SK-N-SH (cell line): Measurements from ENCODE around the gene SPRN. TPM values are rescaled to one million over a fixed set of nuclear protein-coding genes. Genes with fewer than 3 reads are reported as not detected.

Experiments used
- CTCF ChIA-PET: fragments of 300-600, 350-600 bp; formaldehyde crosslinking; extraction: SDS; loops from one replicate; lab custom pipeline; 2021; lab: Yijun Ruan, JAX
- POLR2A ChIA-PET: fragments of 350-600 bp; sonication (Branson Sonifier 250); formaldehyde crosslinking; extraction: SDS; loops from one replicate; lab custom pipeline; 2020; ENCODE audit warnings: antibody characterized with exemption, inconsistent platforms; lab: Yijun Ruan, JAX
- DNase-seq: peaks from one replicate; pipeline ENCODE4 v3.0.0; 2012
- H2AFZ ChIP-seq: fragments of 200-600 bp; sonication (generic); 2 replicates; pipeline ENCODE4 v1.8.1; 2016; ENCODE audit warnings: antibody characterized with exemption, mild to moderate bottlenecking, low read depth
- H3F3A ChIP-seq: fragments of 200-600 bp; sonication (generic); replicated peaks from 2 replicates; pipeline ENCODE3; 2016; ENCODE audit warnings: antibody characterized with exemption, mild to moderate bottlenecking; ENCODE audit not compliant: insufficient read depth
- H3K27ac ChIP-seq, 2 experiments: fragments of 200-500 bp in 1 of 2; fragments of 200-600 bp in 1 of 2; sonication (Bioruptor generic) in 1 of 2; sonication (generic), shearing (Covaris generic) in 1 of 2; 2 replicates each; pipeline versions ENCODE4 v1.5.1 to v1.6.1; 2014 to 2016; ENCODE audit warnings: low read depth in 2 of 2, inconsistent platforms in 1 of 2, low read length in 1 of 2, mild to moderate bottlenecking in 1 of 2, mixed read lengths in 1 of 2
- H3K27me3 ChIP-seq: fragments of 200-600 bp; sonication (generic), shearing (Covaris generic); 2 replicates; pipeline ENCODE4 v1.6.1; 2016; ENCODE audit warnings: mixed run types; ENCODE audit not compliant: insufficient read depth
- H3K36me3 ChIP-seq, 2 experiments: fragments of 200-500 bp in 1 of 2; fragments of 200-600 bp in 1 of 2; sonication (Bioruptor generic) in 1 of 2; sonication (generic) in 1 of 2; replicated peaks in 1 of 2; 2 replicates each; pipeline versions ENCODE3 to v1.5.1; 2014 to 2016; ENCODE audit warnings: low read length in 1 of 2, mild to moderate bottlenecking in 1 of 2; ENCODE audit not compliant: insufficient read depth in 2 of 2, control insufficient read depth in 1 of 2
- H3K4me1 ChIP-seq, 2 experiments: fragments of 200-500 bp in 1 of 2; fragments of 200-600 bp in 1 of 2; sonication (Bioruptor generic) in 1 of 2; sonication (generic), shearing (Covaris generic) in 1 of 2; 2 replicates each; pipeline versions ENCODE4 v1.5.1 to v1.6.1; 2014 to 2016; ENCODE audit warnings: low read depth in 1 of 2, low read length in 1 of 2, mixed run types in 1 of 2; ENCODE audit not compliant: insufficient read depth in 2 of 2, control insufficient read depth in 1 of 2
- H3K4me2 ChIP-seq: fragments of 200-600 bp; sonication (generic), shearing (Covaris generic); 2 replicates; pipeline ENCODE4 v1.6.1; 2017; ENCODE audit warnings: mixed run types
- H3K4me3 ChIP-seq, 2 experiments: fragments of 200-500 bp in 1 of 2; fragments of 200-600 bp in 1 of 2; sonication (Bioruptor generic) in 1 of 2; sonication (generic), shearing (Covaris generic) in 1 of 2; 2 replicates each; pipeline versions ENCODE4 v1.5.1 to v1.8.1; 2014 to 2016; ENCODE audit warnings: low read depth in 2 of 2, inconsistent platforms in 1 of 2, low read length in 1 of 2, mild to moderate bottlenecking in 1 of 2, mixed read lengths in 1 of 2, moderate library complexity in 1 of 2
- H3K79me2 ChIP-seq: fragments of 200-600 bp; sonication (generic); 2 replicates; pipeline ENCODE4 v1.8.1; 2017; ENCODE audit warnings: mild to moderate bottlenecking; ENCODE audit not compliant: insufficient read depth
- H3K9ac ChIP-seq: fragments of 200-600 bp; sonication (generic); 2 replicates; pipeline ENCODE4 v1.6.1; 2017; ENCODE audit warnings: mixed run types
- H3K9me2 ChIP-seq: fragments of 200-600 bp; sonication (generic); 2 replicates; pipeline ENCODE4 v1.6.1; 2017; ENCODE audit warnings: mixed run types
- H3K9me3 ChIP-seq: fragments of 200-600 bp; sonication (generic); 2 replicates; pipeline ENCODE4 v1.6.1; 2017; ENCODE audit warnings: mixed run types, mild to moderate bottlenecking, moderate library complexity
- H4K20me1 ChIP-seq: fragments of 200-600 bp; sonication (generic); 2 replicates; pipeline ENCODE4 v1.6.1; 2017; ENCODE audit warnings: mild to moderate bottlenecking, mixed run types; ENCODE audit not compliant: insufficient read depth
- CHD2 ChIP-seq: fragments of 150-350 bp; IDR thresholded peaks from 2 replicates; pipeline ENCODE4 v1.6.1; 2018; ENCODE audit warnings: low read length; ENCODE audit not compliant: partially characterized antibody
- FOSL2 ChIP-seq: IDR thresholded peaks from 2 replicates; pipeline ENCODE4 v1.4.0; 2012; ENCODE audit warnings: low read depth, mild to moderate bottlenecking, moderate library complexity, borderline replicate concordance
- FOXM1 ChIP-seq: IDR thresholded peaks from 2 replicates; pipeline ENCODE4 v1.4.0; 2012; ENCODE audit warnings: low read depth, mild to moderate bottlenecking
- GATA2 ChIP-seq: sonication (generic); formaldehyde crosslinking; IDR thresholded peaks from 2 replicates; pipeline ENCODE4 v1.5.0; 2020; ENCODE audit warnings: mild to moderate bottlenecking, missing genetic modification reagents
- MEF2A ChIP-seq: IDR thresholded peaks from 2 replicates; pipeline ENCODE4 v1.4.0; 2012; ENCODE audit warnings: low read depth, borderline replicate concordance
- MXI1 ChIP-seq: IDR thresholded peaks from 2 replicates; pipeline ENCODE4 v1.6.1; 2012; ENCODE audit warnings: mild to moderate bottlenecking, low read depth, low read length, improper control_type of control experiment
- NFIC ChIP-seq: IDR thresholded peaks from 2 replicates; pipeline ENCODE4 v1.4.0; 2012; ENCODE audit warnings: borderline replicate concordance
- RCOR1 ChIP-seq: fragments of 150-350 bp; IDR thresholded peaks from 2 replicates; pipeline ENCODE4 v1.6.1; 2017; ENCODE audit warnings: antibody characterized with exemption, low read length
- RFX5 ChIP-seq: IDR thresholded peaks from 2 replicates; pipeline ENCODE4 v1.6.1; 2012; ENCODE audit warnings: mild to moderate bottlenecking, improper control_type of control experiment, low read length
- TAF1 ChIP-seq: IDR thresholded peaks from 2 replicates; pipeline ENCODE4 v1.6.1; 2012; ENCODE audit warnings: low read depth, mild to moderate bottlenecking, low read length, moderate library complexity, borderline replicate concordance
- TEAD4 ChIP-seq: IDR thresholded peaks from 2 replicates; pipeline ENCODE4 v1.4.0; 2012; ENCODE audit warnings: mild to moderate bottlenecking, borderline replicate concordance; ENCODE audit not compliant: insufficient read depth
- WGBS: methylation state at CpG from one replicate; pipeline ENCODE4 v1.1.6; 2017; ENCODE audit warnings: low lambda C conversion rate; 5-methylcytosine and 5-hydroxymethylcytosine counted together
- polyA plus RNA-seq, 3 experiments: library from polyadenylated mRNA; depleted of rRNA; stranded (reverse); fragments of >200 nt; gene quantifications; 2 replicates each; pipeline ENCODE4 v1.2.3, GENCODE V29; 2012
- TF ChIP-seq, protein P1 (sequence below): IDR thresholded peaks from 2 replicates; pipeline ENCODE4 v1.4.0; 2012; ENCODE audit warnings: low read depth, borderline replicate concordance
- TF ChIP-seq, protein P2 (sequence below): fragments of 200-600 bp; sonication (generic); IDR thresholded peaks from 2 replicates; pipeline ENCODE4 v1.6.1; 2017; ENCODE audit warnings: antibody characterized with exemption, mild to moderate bottlenecking, moderate library complexity
- TF ChIP-seq, protein P3 (sequence below): fragments of 150-350 bp; IDR thresholded peaks from 2 replicates; pipeline ENCODE4 v1.6.1; 2017; ENCODE audit warnings: antibody characterized with exemption, low read length, low read depth, borderline replicate concordance
- TF ChIP-seq, protein P4 (sequence below): IDR thresholded peaks from 2 replicates; pipeline ENCODE4 v1.4.0; 2012; ENCODE audit warnings: low read depth, borderline replicate concordance

SPRN gene
- polyA plus RNA-seq, 1 of the 3 experiments (the other 2 are of a cell fraction): 1.2 TPM

DNA sequence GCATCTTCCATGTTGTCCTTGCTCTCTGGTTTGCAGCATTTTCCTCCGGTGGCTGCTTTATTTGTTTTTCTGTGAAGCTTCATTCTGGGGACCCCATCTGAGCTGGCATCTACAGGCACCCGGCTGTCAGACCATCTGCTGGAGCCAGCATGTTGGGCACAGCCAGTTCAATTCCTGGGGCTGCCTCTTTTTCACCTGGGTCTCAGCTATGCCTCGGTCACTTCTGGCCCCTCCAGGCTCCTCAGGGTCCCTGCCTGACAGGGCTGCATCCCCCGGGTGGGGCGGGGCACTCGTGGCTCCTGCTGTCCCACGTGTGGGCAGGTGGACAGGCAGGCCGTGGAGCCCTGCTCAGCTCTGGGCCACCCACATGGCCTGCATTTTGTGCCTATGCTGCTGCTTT lies 37.4 kb upstream of the SPRN start:
- Histone ChIP-seq H3F3A (no peaks in the 10 kb centered on the region), H4K20me1 (no peaks in the 10 kb centered on the region), H3K36me3 (no peaks in the 10 kb centered on the region), H3K79me2 (no peaks in the 10 kb centered on the region), H3K4me1 (no peaks in the 10 kb centered on the region), H3K9ac (no peak overlapping the region), H3K27ac (no peak overlapping the region), H3K4me2 (no peak overlapping the region), H3K4me3 (no peak overlapping the region), H3K27me3 (no peaks in the 10 kb centered on the region), H3K9me3 (no peaks in the 10 kb centered on the region), H2AFZ (no peak overlapping the region), H3K9me2 (no peaks in the 10 kb centered on the region)
- TF ChIP-seq MXI1 (no peak), TAF1 (no peak), CHD2 (no peak), FOSL2 (no peak), NFIC (no peak), GATA2 (CRISPR knock-in tag) (no peak), RFX5 (no peak), MEF2A (no peak), FOXM1 (no peak), RCOR1 (no peak), TEAD4 (no peak)
- TF ChIP-seq, protein P1, sequence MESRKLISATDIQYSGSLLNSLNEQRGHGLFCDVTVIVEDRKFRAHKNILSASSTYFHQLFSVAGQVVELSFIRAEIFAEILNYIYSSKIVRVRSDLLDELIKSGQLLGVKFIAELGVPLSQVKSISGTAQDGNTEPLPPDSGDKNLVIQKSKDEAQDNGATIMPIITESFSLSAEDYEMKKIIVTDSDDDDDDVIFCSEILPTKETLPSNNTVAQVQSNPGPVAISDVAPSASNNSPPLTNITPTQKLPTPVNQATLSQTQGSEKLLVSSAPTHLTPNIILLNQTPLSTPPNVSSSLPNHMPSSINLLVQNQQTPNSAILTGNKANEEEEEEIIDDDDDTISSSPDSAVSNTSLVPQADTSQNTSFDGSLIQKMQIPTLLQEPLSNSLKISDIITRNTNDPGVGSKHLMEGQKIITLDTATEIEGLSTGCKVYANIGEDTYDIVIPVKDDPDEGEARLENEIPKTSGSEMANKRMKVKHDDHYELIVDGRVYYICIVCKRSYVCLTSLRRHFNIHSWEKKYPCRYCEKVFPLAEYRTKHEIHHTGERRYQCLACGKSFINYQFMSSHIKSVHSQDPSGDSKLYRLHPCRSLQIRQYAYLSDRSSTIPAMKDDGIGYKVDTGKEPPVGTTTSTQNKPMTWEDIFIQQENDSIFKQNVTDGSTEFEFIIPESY: no peak
- TF ChIP-seq, protein P2, sequence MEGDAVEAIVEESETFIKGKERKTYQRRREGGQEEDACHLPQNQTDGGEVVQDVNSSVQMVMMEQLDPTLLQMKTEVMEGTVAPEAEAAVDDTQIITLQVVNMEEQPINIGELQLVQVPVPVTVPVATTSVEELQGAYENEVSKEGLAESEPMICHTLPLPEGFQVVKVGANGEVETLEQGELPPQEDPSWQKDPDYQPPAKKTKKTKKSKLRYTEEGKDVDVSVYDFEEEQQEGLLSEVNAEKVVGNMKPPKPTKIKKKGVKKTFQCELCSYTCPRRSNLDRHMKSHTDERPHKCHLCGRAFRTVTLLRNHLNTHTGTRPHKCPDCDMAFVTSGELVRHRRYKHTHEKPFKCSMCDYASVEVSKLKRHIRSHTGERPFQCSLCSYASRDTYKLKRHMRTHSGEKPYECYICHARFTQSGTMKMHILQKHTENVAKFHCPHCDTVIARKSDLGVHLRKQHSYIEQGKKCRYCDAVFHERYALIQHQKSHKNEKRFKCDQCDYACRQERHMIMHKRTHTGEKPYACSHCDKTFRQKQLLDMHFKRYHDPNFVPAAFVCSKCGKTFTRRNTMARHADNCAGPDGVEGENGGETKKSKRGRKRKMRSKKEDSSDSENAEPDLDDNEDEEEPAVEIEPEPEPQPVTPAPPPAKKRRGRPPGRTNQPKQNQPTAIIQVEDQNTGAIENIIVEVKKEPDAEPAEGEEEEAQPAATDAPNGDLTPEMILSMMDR: no peak
- TF ChIP-seq, protein P3, sequence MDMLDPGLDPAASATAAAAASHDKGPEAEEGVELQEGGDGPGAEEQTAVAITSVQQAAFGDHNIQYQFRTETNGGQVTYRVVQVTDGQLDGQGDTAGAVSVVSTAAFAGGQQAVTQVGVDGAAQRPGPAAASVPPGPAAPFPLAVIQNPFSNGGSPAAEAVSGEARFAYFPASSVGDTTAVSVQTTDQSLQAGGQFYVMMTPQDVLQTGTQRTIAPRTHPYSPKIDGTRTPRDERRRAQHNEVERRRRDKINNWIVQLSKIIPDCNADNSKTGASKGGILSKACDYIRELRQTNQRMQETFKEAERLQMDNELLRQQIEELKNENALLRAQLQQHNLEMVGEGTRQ: no peak
- TF ChIP-seq, protein P4, sequence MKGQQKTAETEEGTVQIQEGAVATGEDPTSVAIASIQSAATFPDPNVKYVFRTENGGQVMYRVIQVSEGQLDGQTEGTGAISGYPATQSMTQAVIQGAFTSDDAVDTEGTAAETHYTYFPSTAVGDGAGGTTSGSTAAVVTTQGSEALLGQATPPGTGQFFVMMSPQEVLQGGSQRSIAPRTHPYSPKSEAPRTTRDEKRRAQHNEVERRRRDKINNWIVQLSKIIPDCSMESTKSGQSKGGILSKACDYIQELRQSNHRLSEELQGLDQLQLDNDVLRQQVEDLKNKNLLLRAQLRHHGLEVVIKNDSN: no peak
- peak; percentile 14 for DNase-seq
- CTCF ChIA-PET: interaction anchor here (1.8 kb wide), 1 partner anchor 9 kb away, joined by 4 read pairs; the partner anchor contains the start of gene SCART1
- 13% methylated on average over 5 of the region's 8 CpGs for WGBS
- POLR2A ChIA-PET: no interaction called here
